ENCODE data around the gene PARN.

- no peak for TF ChIP-seq YY1 (IDR thresholded peaks at IDR 0.05; ENCODE audit: extremely low read depth, insufficient replicate concordance, low read depth, low read length)
- TF ChIP-seq CTCF (IDR thresholded peaks at IDR 0.05 in 2 of 3, conservative IDR thresholded peaks at IDR 0.05 in 1 of 3; ENCODE audit: borderline replicate concordance in 1 of 3, insufficient read depth in 1 of 3, low read depth in 2 of 3, low read length in 2 of 3) = no peak
- no peak for TF ChIP-seq POLR2A (IDR thresholded peaks at IDR 0.05; ENCODE audit: borderline replicate concordance, extremely low read depth, insufficient read depth, insufficient read length)
- TF ChIP-seq EZH2 (IDR thresholded peaks at IDR 0.05) = no peak
- TF ChIP-seq POLR2AphosphoS5 (IDR thresholded peaks at IDR 0.05; ENCODE audit: low read depth, low read length) = no peak
- TF ChIP-seq SRF (IDR thresholded peaks at IDR 0.05; ENCODE audit: low read depth) = no peak
- TF ChIP-seq RAD21 (IDR thresholded peaks at IDR 0.05; ENCODE audit: low read depth) = no peak
- no peak for TF ChIP-seq CBX3 (IDR thresholded peaks at IDR 0.05; ENCODE audit: low read depth)
- no peak for TF ChIP-seq SP1 (IDR thresholded peaks at IDR 0.05; ENCODE audit: low read depth)
- no peak for TF ChIP-seq SIN3A (IDR thresholded peaks at IDR 0.05; ENCODE audit: low read depth)
- TF ChIP-seq ZBTB33 (IDR thresholded peaks at IDR 0.05; ENCODE audit: extremely low read depth, insufficient replicate concordance, low read length) = no peak
Observed at GRCh38 chr16:14585287-14585686, 44.8 kb downstream of the PARN start.
